SK-N-SH (cell line): ENCODE results near the gene WDR35. TPM values are rescaled to one million over a fixed set of nuclear protein-coding genes. Genes with fewer than 3 reads are reported as not detected.
A peak's percentile ranks its signal among the peaks of the same experiment; 100 is the strongest.

Experiments
- CTCF ChIA-PET: fragments of 300-600, 350-600 bp; formaldehyde crosslinking; extraction: SDS; loops from one replicate; lab custom pipeline; 2021; lab: Yijun Ruan, JAX
- POLR2A ChIA-PET: fragments of 350-600 bp; sonication (Branson Sonifier 250); formaldehyde crosslinking; extraction: SDS; loops from one replicate; lab custom pipeline; 2020; ENCODE audit warnings: antibody characterized with exemption, inconsistent platforms; lab: Yijun Ruan, JAX
- DNase-seq: peaks from one replicate; pipeline ENCODE4 v3.0.0; 2012
- H2AFZ ChIP-seq: fragments of 200-600 bp; sonication (generic); 2 replicates; pipeline ENCODE4 v1.8.1; 2016; ENCODE audit warnings: antibody characterized with exemption, mild to moderate bottlenecking, low read depth
- H3F3A ChIP-seq: fragments of 200-600 bp; sonication (generic); replicated peaks from 2 replicates; pipeline ENCODE3; 2016; ENCODE audit warnings: antibody characterized with exemption, mild to moderate bottlenecking; ENCODE audit not compliant: insufficient read depth
- H3K27ac ChIP-seq, 2 experiments: fragments of 200-500 bp in 1 of 2; fragments of 200-600 bp in 1 of 2; sonication (Bioruptor generic) in 1 of 2; sonication (generic), shearing (Covaris generic) in 1 of 2; 2 replicates each; pipeline versions ENCODE4 v1.5.1 to v1.6.1; 2014 to 2016; ENCODE audit warnings: low read depth in 2 of 2, inconsistent platforms in 1 of 2, low read length in 1 of 2, mild to moderate bottlenecking in 1 of 2, mixed read lengths in 1 of 2
- H3K27me3 ChIP-seq: fragments of 200-600 bp; sonication (generic), shearing (Covaris generic); 2 replicates; pipeline ENCODE4 v1.6.1; 2016; ENCODE audit warnings: mixed run types; ENCODE audit not compliant: insufficient read depth
- H3K36me3 ChIP-seq, 2 experiments: fragments of 200-500 bp in 1 of 2; fragments of 200-600 bp in 1 of 2; sonication (Bioruptor generic) in 1 of 2; sonication (generic) in 1 of 2; replicated peaks in 1 of 2; 2 replicates each; pipeline versions ENCODE3 to v1.5.1; 2014 to 2016; ENCODE audit warnings: low read length in 1 of 2, mild to moderate bottlenecking in 1 of 2; ENCODE audit not compliant: insufficient read depth in 2 of 2, control insufficient read depth in 1 of 2
- H3K4me1 ChIP-seq, 2 experiments: fragments of 200-500 bp in 1 of 2; fragments of 200-600 bp in 1 of 2; sonication (Bioruptor generic) in 1 of 2; sonication (generic), shearing (Covaris generic) in 1 of 2; 2 replicates each; pipeline versions ENCODE4 v1.5.1 to v1.6.1; 2014 to 2016; ENCODE audit warnings: low read depth in 1 of 2, low read length in 1 of 2, mixed run types in 1 of 2; ENCODE audit not compliant: insufficient read depth in 2 of 2, control insufficient read depth in 1 of 2
- H3K4me2 ChIP-seq: fragments of 200-600 bp; sonication (generic), shearing (Covaris generic); 2 replicates; pipeline ENCODE4 v1.6.1; 2017; ENCODE audit warnings: mixed run types
- H3K4me3 ChIP-seq, 2 experiments: fragments of 200-500 bp in 1 of 2; fragments of 200-600 bp in 1 of 2; sonication (Bioruptor generic) in 1 of 2; sonication (generic), shearing (Covaris generic) in 1 of 2; 2 replicates each; pipeline versions ENCODE4 v1.5.1 to v1.8.1; 2014 to 2016; ENCODE audit warnings: low read depth in 2 of 2, inconsistent platforms in 1 of 2, low read length in 1 of 2, mild to moderate bottlenecking in 1 of 2, mixed read lengths in 1 of 2, moderate library complexity in 1 of 2
- H3K79me2 ChIP-seq: fragments of 200-600 bp; sonication (generic); 2 replicates; pipeline ENCODE4 v1.8.1; 2017; ENCODE audit warnings: mild to moderate bottlenecking; ENCODE audit not compliant: insufficient read depth
- H3K9ac ChIP-seq: fragments of 200-600 bp; sonication (generic); 2 replicates; pipeline ENCODE4 v1.6.1; 2017; ENCODE audit warnings: mixed run types
- H3K9me2 ChIP-seq: fragments of 200-600 bp; sonication (generic); 2 replicates; pipeline ENCODE4 v1.6.1; 2017; ENCODE audit warnings: mixed run types
- H3K9me3 ChIP-seq: fragments of 200-600 bp; sonication (generic); 2 replicates; pipeline ENCODE4 v1.6.1; 2017; ENCODE audit warnings: mixed run types, mild to moderate bottlenecking, moderate library complexity
- H4K20me1 ChIP-seq: fragments of 200-600 bp; sonication (generic); 2 replicates; pipeline ENCODE4 v1.6.1; 2017; ENCODE audit warnings: mild to moderate bottlenecking, mixed run types; ENCODE audit not compliant: insufficient read depth
- EP300 ChIP-seq, 2 experiments: IDR thresholded peaks; 2 replicates each; pipeline versions ENCODE4 v1.4.0 to v1.6.1; 2012; ENCODE audit warnings: borderline replicate concordance in 1 of 2, low read depth in 1 of 2, low read length in 1 of 2
- EZH2phosphoT487 ChIP-seq: fragments of 200-600 bp; sonication (generic); IDR thresholded peaks from 2 replicates; pipeline ENCODE4 v1.6.1; 2017; ENCODE audit warnings: low read depth, mixed run types, mild to moderate bottlenecking, antibody characterized with exemption, moderate library complexity, borderline replicate concordance
- FOSL2 ChIP-seq: IDR thresholded peaks from 2 replicates; pipeline ENCODE4 v1.4.0; 2012; ENCODE audit warnings: low read depth, mild to moderate bottlenecking, moderate library complexity, borderline replicate concordance
- FOXM1 ChIP-seq: IDR thresholded peaks from 2 replicates; pipeline ENCODE4 v1.4.0; 2012; ENCODE audit warnings: low read depth, mild to moderate bottlenecking
- GABPA ChIP-seq: IDR thresholded peaks from 2 replicates; pipeline ENCODE4 v1.4.0; 2012; ENCODE audit warnings: low read depth, mild to moderate bottlenecking
- GATA2 ChIP-seq: sonication (generic); formaldehyde crosslinking; IDR thresholded peaks from 2 replicates; pipeline ENCODE4 v1.5.0; 2020; ENCODE audit warnings: mild to moderate bottlenecking, missing genetic modification reagents
- JUND ChIP-seq: IDR thresholded peaks from 2 replicates; pipeline ENCODE4 v1.4.0; 2012
- MEF2A ChIP-seq: IDR thresholded peaks from 2 replicates; pipeline ENCODE4 v1.4.0; 2012; ENCODE audit warnings: low read depth, borderline replicate concordance
- NFIC ChIP-seq: IDR thresholded peaks from 2 replicates; pipeline ENCODE4 v1.4.0; 2012; ENCODE audit warnings: borderline replicate concordance
- NRF1 ChIP-seq: IDR thresholded peaks from 2 replicates; pipeline ENCODE4 v1.6.1; 2012; ENCODE audit warnings: low read depth, mild to moderate bottlenecking, low read length
- RFX5 ChIP-seq: IDR thresholded peaks from 2 replicates; pipeline ENCODE4 v1.6.1; 2012; ENCODE audit warnings: mild to moderate bottlenecking, improper control_type of control experiment, low read length
- SIN3A ChIP-seq: IDR thresholded peaks from 2 replicates; pipeline ENCODE4 v1.6.1; 2012; ENCODE audit warnings: low read depth, mild to moderate bottlenecking, low read length, moderate library complexity, borderline replicate concordance
- SMC3 ChIP-seq: IDR thresholded peaks from 2 replicates; pipeline ENCODE4 v1.6.1; 2012; ENCODE audit warnings: low read depth, low read length, improper control_type of control experiment
- TAF1 ChIP-seq: IDR thresholded peaks from 2 replicates; pipeline ENCODE4 v1.6.1; 2012; ENCODE audit warnings: low read depth, mild to moderate bottlenecking, low read length, moderate library complexity, borderline replicate concordance
- TCF12 ChIP-seq: IDR thresholded peaks from 2 replicates; pipeline ENCODE4 v1.4.0; 2012
- TEAD4 ChIP-seq: IDR thresholded peaks from 2 replicates; pipeline ENCODE4 v1.4.0; 2012; ENCODE audit warnings: mild to moderate bottlenecking, borderline replicate concordance; ENCODE audit not compliant: insufficient read depth
- ZBTB33 ChIP-seq: IDR thresholded peaks from 2 replicates; pipeline ENCODE4 v1.4.0; 2012; ENCODE audit warnings: low read depth, borderline replicate concordance
- WGBS: methylation state at CpG from one replicate; pipeline ENCODE4 v1.1.6; 2017; ENCODE audit warnings: low lambda C conversion rate; 5-methylcytosine and 5-hydroxymethylcytosine counted together
- polyA plus RNA-seq, 3 experiments: library from polyadenylated mRNA; depleted of rRNA; stranded (reverse); fragments of >200 nt; gene quantifications; 2 replicates each; pipeline ENCODE4 v1.2.3, GENCODE V29; 2012
- TF ChIP-seq, protein P1 (sequence below): IDR thresholded peaks from 2 replicates; pipeline ENCODE4; 2012

Gene WDR35
- polyA plus RNA-seq, 1 of the 3 experiments (the other 2 are of a cell fraction) = 8.6 TPM

GRCh38 chr2:20030224-20030623 lies 40.3 kb upstream of the WDR35 start:
- peaks cover 44 to 74% of the 10 kb centered on the region in 2 experiments for H3K36me3 ChIP-seq
- peaks cover 22% of the 10 kb centered on the region for H3K79me2 ChIP-seq
- H4K20me1 ChIP-seq = 0 out of 2 replicates have a peak, but pooled peaks cover 1% of the 10 kb centered on the region
- H3K27ac ChIP-seq = no peak overlapping the region
- no peaks in the 10 kb centered on the region for H3K27me3 ChIP-seq
- H3K9ac ChIP-seq = no peak overlapping the region
- CTCF ChIA-PET = interaction anchor here (0.8 to 5.2 kb wide), 4 partner anchors 9 to 64 kb away, joined by 3 to 48 read pairs (median 4); no protein-coding TSS in a partner anchor
- H3K4me1 ChIP-seq = peaks cover 0 to 3% of the 10 kb centered on the region in 2 experiments; a peak in 2 of 4 replicates
- H3K9me2 ChIP-seq = no peaks in the 10 kb centered on the region
- no peak overlapping the region for H2AFZ ChIP-seq
- no peak overlapping the region for H3K4me2 ChIP-seq
- peaks cover 13% of the 10 kb centered on the region for H3K9me3 ChIP-seq
- TF ChIP-seq FOXM1 (no peak), SIN3A (no peak), NFIC (no peak), EP300 (IDR thresholded peaks at IDR 0.05; ENCODE audit: borderline replicate concordance in 1 of 2, low read depth in 1 of 2, low read length in 1 of 2) (no peak), TCF12 (no peak), ZBTB33 (no peak), EZH2phosphoT487 (no peak), TAF1 (no peak), RFX5 (no peak), TEAD4 (no peak), GATA2 (CRISPR knock-in tag) (no peak), MEF2A (no peak), SMC3 (no peak), GABPA (no peak)
- TF ChIP-seq, all 33 proteins: peak for 0
- WGBS = 90% methylated on average over 6 of the region's 6 CpGs
- DNase-seq = no peak
- peaks cover 10% of the 10 kb centered on the region for H3F3A ChIP-seq
- H3K4me3 ChIP-seq = no peak overlapping the region
- POLR2A ChIA-PET = no interaction called here

- Histone ChIP-seq H3K9me2 (no peaks in the 10 kb centered on the region), H3F3A (peaks cover 19% of the 10 kb centered on the region), H2AFZ (no peak overlapping the region), H3K9ac (no peak overlapping the region), H3K27me3 (no peaks in the 10 kb centered on the region), H3K36me3 (peaks cover 21 to 53% of the 10 kb centered on the region in 2 experiments), H3K9me3 (peaks cover 13% of the 10 kb centered on the region), H3K27ac (peak overlapping the region in 1 of 2 experiments; percentile 20; a peak in 2 of 4 replicates), H3K4me1 (no peaks in the 10 kb centered on the region; a peak in 1 of 4 replicates), H3K4me2 (no peak overlapping the region), H3K4me3 (no peak overlapping the region), H4K20me1 (no peaks in the 10 kb centered on the region), H3K79me2 (peaks cover 22% of the 10 kb centered on the region)
- ChIA-PET POLR2A (no interaction called here), CTCF (interaction anchor here (0.9 to 5.2 kb wide), 6 partner anchors 9 to 71 kb away, joined by 3 to 48 read pairs (median 6); no protein-coding TSS in a partner anchor)
- no peak for DNase-seq
- 48% methylated on average over 3 of the region's 3 CpGs for WGBS
- TF ChIP-seq FOSL2 (peak; percentile 33; the same call in 1 of the 2 replicates), NRF1 (no peak), JUND (0 out of 2 replicates have a peak, but pooled peaks have one; percentile 26)
- TF ChIP-seq, protein P1, sequence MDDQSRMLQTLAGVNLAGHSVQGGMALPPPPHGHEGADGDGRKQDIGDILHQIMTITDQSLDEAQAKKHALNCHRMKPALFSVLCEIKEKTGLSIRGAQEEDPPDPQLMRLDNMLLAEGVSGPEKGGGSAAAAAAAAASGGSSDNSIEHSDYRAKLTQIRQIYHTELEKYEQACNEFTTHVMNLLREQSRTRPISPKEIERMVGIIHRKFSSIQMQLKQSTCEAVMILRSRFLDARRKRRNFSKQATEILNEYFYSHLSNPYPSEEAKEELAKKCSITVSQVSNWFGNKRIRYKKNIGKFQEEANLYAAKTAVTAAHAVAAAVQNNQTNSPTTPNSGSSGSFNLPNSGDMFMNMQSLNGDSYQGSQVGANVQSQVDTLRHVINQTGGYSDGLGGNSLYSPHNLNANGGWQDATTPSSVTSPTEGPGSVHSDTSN = 0 out of 2 replicates have a peak, but pooled peaks have one; percentile 5
Measured at GRCh38 chr2:20027705-20028434, 38.0 kb upstream of the WDR35 start.
